ENCODE data around the gene HPS5. TPM values are rescaled to one million over a fixed set of nuclear protein-coding genes. Genes with fewer than 3 reads are reported as not detected.

HPS5 gene
- total RNA-seq, 2 donors from 2014 or later: 21.4 TPM

DNA sequence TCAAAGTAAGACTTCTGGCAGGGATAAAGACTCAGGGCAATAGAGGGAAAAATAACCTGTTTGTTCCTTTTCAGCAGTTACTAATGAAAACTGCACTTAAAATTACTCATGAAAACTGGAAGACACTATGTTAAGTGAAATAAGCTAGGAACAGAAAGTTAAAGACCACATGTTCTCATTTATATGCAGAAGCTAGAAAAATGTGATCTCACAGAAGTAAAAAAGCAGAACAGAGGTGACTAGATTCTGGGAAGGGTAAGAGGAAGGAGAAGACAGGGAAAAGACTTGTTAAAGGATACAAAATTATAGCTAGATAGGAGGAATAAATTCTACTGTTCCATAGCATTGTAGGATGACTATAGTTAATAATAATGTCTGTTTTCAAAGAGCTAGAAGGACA lies 22.2 kb downstream of the HPS5 start:
- no peak overlapping the region for H3K4me3 ChIP-seq (ENCODE audit: low read length)
- no peaks in the 10 kb centered on the region for H3K9me3 Mint-ChIP-seq
- H3K4me1 ChIP-seq (ENCODE audit: control insufficient read depth, insufficient read depth, low read length): peaks cover 3% of the 10 kb centered on the region
- DNase-seq: no peak
- no peaks in the 10 kb centered on the region for H3K27me3 ChIP-seq (ENCODE audit: control insufficient read depth, insufficient read depth, low read length, poor library complexity, severe bottlenecking)
- no peak for TF ChIP-seq CTCF (conservative IDR thresholded peaks at IDR 0.05)
- no peaks in the 10 kb centered on the region for H3K4me1 Mint-ChIP-seq
- no peak overlapping the region for H3K27ac Mint-ChIP-seq
- no peak overlapping the region for H3K4me3 Mint-ChIP-seq
- peaks cover 69% of the 10 kb centered on the region for H3K36me3 Mint-ChIP-seq (ENCODE audit: low read depth)
- no peaks in the 10 kb centered on the region for H3K27me3 Mint-ChIP-seq (ENCODE audit: insufficient read depth)
- H3K27ac ChIP-seq (ENCODE audit: low read depth, low read length): no peak overlapping the region
- H3K9ac ChIP-seq (ENCODE audit: extremely low read depth, low read length, poor library complexity, severe bottlenecking): no peak overlapping the region
- H3K9me3 ChIP-seq (ENCODE audit: control insufficient read depth, low read length): no peaks in the 10 kb centered on the region
- H3K36me3 ChIP-seq (ENCODE audit: control insufficient read depth, insufficient read depth, low read length): peaks cover 85% of the 10 kb centered on the region

- Mint-ChIP-seq H3K27me3 (ENCODE audit: insufficient read depth) (no peaks in the 10 kb centered on the region), H3K9me3 (no peaks in the 10 kb centered on the region), H3K36me3 (ENCODE audit: low read depth) (peaks cover 83% of the 10 kb centered on the region), H3K4me1 (no peaks in the 10 kb centered on the region), H3K27ac (no peak overlapping the region), H3K4me3 (no peak overlapping the region)
- no peak for TF ChIP-seq CTCF (conservative IDR thresholded peaks at IDR 0.05)
- no peaks in the 10 kb centered on the region for H3K27me3 ChIP-seq (ENCODE audit: control insufficient read depth, insufficient read depth, low read length, poor library complexity, severe bottlenecking)
- no peaks in the 10 kb centered on the region for H3K9me3 ChIP-seq (ENCODE audit: control insufficient read depth, low read length)
- WGBS, 2 experiments (ENCODE audit: insufficient coverage in 1 of 2, insufficient read length in 1 of 2): 99 to 100% methylated on average over 2 of the region's 2 CpGs
- H3K9ac ChIP-seq (ENCODE audit: extremely low read depth, low read length, poor library complexity, severe bottlenecking): no peak overlapping the region
- no peak for DNase-seq
- H3K36me3 ChIP-seq (ENCODE audit: control insufficient read depth, insufficient read depth, low read length): peaks cover 90% of the 10 kb centered on the region
- H3K27ac ChIP-seq (ENCODE audit: low read depth, low read length): no peak overlapping the region
- H3K4me1 ChIP-seq (ENCODE audit: control insufficient read depth, insufficient read depth, low read length): no peaks in the 10 kb centered on the region
- no peak overlapping the region for H3K4me3 ChIP-seq (ENCODE audit: low read length)
Measured at GRCh38 chr11:18295316-18295715, 26.6 kb downstream of the HPS5 start.

GRCh38 chr11:18294862-18295261 lies 27.1 kb downstream of the HPS5 start:
- H3K4me3 ChIP-seq (ENCODE audit: low read length): no peak overlapping the region
- Mint-ChIP-seq H3K9me3 (no peaks in the 10 kb centered on the region), H3K4me1 (no peaks in the 10 kb centered on the region), H3K27ac (no peak overlapping the region), H3K4me3 (no peak overlapping the region), H3K36me3 (ENCODE audit: low read depth) (peaks cover 84% of the 10 kb centered on the region), H3K27me3 (ENCODE audit: insufficient read depth) (no peaks in the 10 kb centered on the region)
- no peak overlapping the region for H3K27ac ChIP-seq (ENCODE audit: low read depth, low read length)
- WGBS, 2 experiments (ENCODE audit: insufficient coverage in 1 of 2, insufficient read length in 1 of 2): 96 to 99% methylated on average over 4 to 5 of the region's 5 CpGs
- no peaks in the 10 kb centered on the region for H3K4me1 ChIP-seq (ENCODE audit: control insufficient read depth, insufficient read depth, low read length)
- TF ChIP-seq CTCF (conservative IDR thresholded peaks at IDR 0.05): no peak
- no peaks in the 10 kb centered on the region for H3K27me3 ChIP-seq (ENCODE audit: control insufficient read depth, insufficient read depth, low read length, poor library complexity, severe bottlenecking)
- H3K36me3 ChIP-seq (ENCODE audit: control insufficient read depth, insufficient read depth, low read length): peaks cover 92% of the 10 kb centered on the region
- no peaks in the 10 kb centered on the region for H3K9me3 ChIP-seq (ENCODE audit: control insufficient read depth, low read length)
- no peak for DNase-seq
- H3K9ac ChIP-seq (ENCODE audit: extremely low read depth, low read length, poor library complexity, severe bottlenecking): no peak overlapping the region

Measured in endodermal cell (in vitro differentiated cells).